B cell (primary cell): ENCODE measurements around the gene RARA. TPM values are rescaled to one million over a fixed set of nuclear protein-coding genes. Genes with fewer than 3 reads are reported as not detected.

Experiments
- ATAC-seq: fragments of 200-7000 bp; cut with Tn5 transposase; one replicate; pipeline ENCODE4 v1.10.0; 2021; ENCODE audit warnings: low read depth, mild to moderate bottlenecking, moderate number of reproducible peaks, moderate library complexity
- CTCF ChIA-PET: fragments of 350-600 bp; sonication (Branson Sonifier 250); formaldehyde crosslinking; loops from one replicate; lab custom pipeline; 2021; ENCODE audit warnings: antibody characterized with exemption, inconsistent platforms; lab: Charles Lee
- POLR2A ChIA-PET: fragments of 350-600 bp; sonication (Branson Sonifier 250); formaldehyde crosslinking; loops from one replicate; lab custom pipeline; 2021; ENCODE audit warnings: antibody characterized with exemption; lab: Charles Lee
- DNase-seq: peaks from one replicate; pipeline ENCODE4 v3.0.0; 2013
- H2AFZ ChIP-seq: 2 replicates; pipeline ENCODE4 v1.6.1; 2012; ENCODE audit warnings: mild to moderate bottlenecking, low read depth, low read length; ENCODE audit not compliant: insufficient read depth, poor library complexity, severe bottlenecking
- H3K27ac ChIP-seq, 2 donors: 1 replicate in 1 of 2; 2 replicates in 1 of 2; pipeline ENCODE4 v1.5.1; 2012 to 2013; ENCODE audit warnings: low read length in 2 of 2, mild to moderate bottlenecking in 2 of 2, moderate library complexity in 1 of 2
- H3K27me3 ChIP-seq, 4 experiments: fragments of 200-600 bp in 1 of 4; sonication (generic) in 1 of 4; replicated peaks in 1 of 4; 1 replicate in 2 of 4; 2 replicates in 2 of 4; pipeline versions ENCODE4 v1.6.1 to v1.7.0; 2013 to 2016; ENCODE audit warnings: low read length in 3 of 4, mild to moderate bottlenecking in 2 of 4, mixed read lengths in 1 of 4, moderate library complexity in 1 of 4; ENCODE audit not compliant: insufficient read depth in 4 of 4, control insufficient read depth in 3 of 4; ENCODE audit errors: control extremely low read depth in 1 of 4
- H3K36me3 ChIP-seq, 2 experiments: replicated peaks in 1 of 2; 1 replicate in 1 of 2; 2 replicates in 1 of 2; pipeline versions ENCODE4 v1.6.1 to v1.7.1; 2013; ENCODE audit warnings: low read length in 1 of 2; ENCODE audit not compliant: insufficient read depth in 2 of 2, control insufficient read depth in 1 of 2; ENCODE audit errors: control extremely low read depth in 1 of 2, extremely low read depth in 1 of 2
- H3K4me1 ChIP-seq, 2 donors: fragments of 200-600 bp in 1 of 2; sonication (generic) in 1 of 2; 1 replicate in 1 of 2; 2 replicates in 1 of 2; pipeline versions ENCODE4 v1.5.1 to v1.6.1; 2013 to 2017; ENCODE audit warnings: low read length in 2 of 2; ENCODE audit not compliant: control insufficient read depth in 2 of 2, insufficient read depth in 2 of 2
- H3K4me2 ChIP-seq: replicated peaks from 2 replicates; pipeline ENCODE3; 2012; ENCODE audit warnings: mild to moderate bottlenecking, low read depth, low read length; ENCODE audit not compliant: poor library complexity, severe bottlenecking
- H3K4me3 ChIP-seq, 5 experiments: fragments of 200-600 bp in 1 of 5; sonication (generic) in 1 of 5; 1 replicate in 3 of 5; 2 replicates in 2 of 5; pipeline versions ENCODE4 v1.5.1 to v1.7.0; 2011 to 2016; ENCODE audit warnings: low read length in 4 of 5, mild to moderate bottlenecking in 4 of 5, low read depth in 2 of 5, control low read depth in 1 of 5, moderate library complexity in 1 of 5; ENCODE audit not compliant: insufficient read depth in 1 of 5; ENCODE audit errors: control extremely low read depth in 1 of 5, extremely low read depth in 1 of 5
- H3K79me2 ChIP-seq: fragments of 200-600 bp; sonication (generic); one replicate; pipeline ENCODE4 v1.6.0; 2016; ENCODE audit warnings: low read length; ENCODE audit not compliant: control insufficient read depth, insufficient read depth
- H3K9ac ChIP-seq: fragments of 200-600 bp; sonication (generic); 2 replicates; pipeline ENCODE4 v1.6.1; 2017; ENCODE audit warnings: mild to moderate bottlenecking, low read length, moderate library complexity
- H3K9me3 ChIP-seq, 3 donors: one replicate each; pipeline versions ENCODE4 v1.6.1 to v1.7.1; 2013; ENCODE audit warnings: low read length in 2 of 3; ENCODE audit not compliant: control insufficient read depth in 2 of 3, insufficient read depth in 1 of 3; ENCODE audit errors: control extremely low read depth in 1 of 3
- H4K20me1 ChIP-seq: 2 replicates; pipeline ENCODE4 v1.6.0; 2012; ENCODE audit warnings: mild to moderate bottlenecking, low read length; ENCODE audit not compliant: insufficient read depth, control insufficient read depth, poor library complexity, severe bottlenecking
- H3K27ac Mint-ChIP-seq: one replicate; pipeline ENCODE4 v1.8.0; 2021; ENCODE audit warnings: mixed read lengths
- H3K27me3 Mint-ChIP-seq: one replicate; pipeline ENCODE4 v1.8.0; 2021; ENCODE audit warnings: mixed read lengths
- H3K4me1 Mint-ChIP-seq: one replicate; pipeline ENCODE4 v1.8.0; 2021; ENCODE audit warnings: mixed read lengths
- H3K4me3 Mint-ChIP-seq: one replicate; pipeline ENCODE4 v1.8.0; 2021; ENCODE audit warnings: mixed read lengths
- H3K9me3 Mint-ChIP-seq: one replicate; pipeline ENCODE4 v1.8.0; 2022; ENCODE audit warnings: mixed read lengths; ENCODE audit not compliant: insufficient read depth
- CTCF ChIP-seq: fragments of 200-600 bp; IDR thresholded peaks from one replicate; pipeline ENCODE4 v1.8.0; 2022; ENCODE audit warnings: antibody characterized with exemption, mild to moderate bottlenecking
- EZH2 ChIP-seq: IDR thresholded peaks from 2 replicates; pipeline ENCODE4 v1.6.1; 2012; ENCODE audit warnings: borderline replicate concordance, low read depth, mild to moderate bottlenecking, moderate library complexity, low read length; ENCODE audit not compliant: insufficient read depth, poor library complexity, severe bottlenecking
- WGBS: methylation state at CpG from one replicate; pipeline ENCODE4 v1.1.5; 2013; ENCODE audit warnings: missing lambda C conversion rate; ENCODE audit not compliant: insufficient coverage; 5-methylcytosine and 5-hydroxymethylcytosine counted together
- intact Hi-C: fragments of 100-400 bp; cut with micrococcal nuclease; formaldehyde crosslinking; loops from one replicate; pipeline ENCODE4 v1.10.0; 2022
- polyA plus RNA-seq: library from polyadenylated mRNA; depleted of rRNA; stranded (reverse); fragments of >200 nt; gene quantifications from 2 replicates; pipeline ENCODE4 v1.2.3, GENCODE V29; 2012
- total RNA-seq, 2 donors: library from RNA; stranded (reverse); fragments of 120-200 nt in 1 of 2; gene quantifications; 1 replicate in 1 of 2; 2 replicates in 1 of 2; pipeline versions ENCODE4 v1.2.3 to v1.2.4, GENCODE V29; 2013 to 2022

The RARA gene
- total and polyA plus RNA-seq, 2 donors (not counting 1 experiment from before 2014, with no cell fraction given): 20.7 to 86.2 TPM

GRCh38 chr17:40310882-40311391 lies 2.0 kb downstream of the RARA start:
- Mint-ChIP-seq H3K27ac (peak overlapping the region; percentile 41), H3K4me1 (peaks cover 22% of the 10 kb centered on the region), H3K9me3 (no peaks in the 10 kb centered on the region), H3K27me3 (no peaks in the 10 kb centered on the region), H3K4me3 (no peak overlapping the region)
- H3K9ac ChIP-seq: no peak overlapping the region
- no peak for TF ChIP-seq CTCF
- no peak for TF ChIP-seq EZH2
- intact Hi-C loops: no loop called here
- no peaks in the 10 kb centered on the region for H3K36me3 ChIP-seq
- no peaks in the 10 kb centered on the region for H4K20me1 ChIP-seq
- CTCF ChIA-PET: interaction anchor here (0.5 to 30.5 kb wide), 14 partner anchors 8 to 1338 kb away, joined by 3 to 871 read pairs (median 4); partner anchors contain the start of genes CASC3 and GJD3
- no peak overlapping the region for H3K27ac ChIP-seq
- 79% methylated on average over 2 of the region's 7 CpGs for WGBS
- POLR2A ChIA-PET: interaction anchor here (0.5 to 1.4 kb wide), 2 partner anchors 37 to 1411 kb away, joined by 3 to 7 read pairs; no protein-coding TSS in a partner anchor
- no peaks in the 10 kb centered on the region for H3K27me3 ChIP-seq
- H3K4me1 ChIP-seq: peaks cover 55 to 61% of the 10 kb centered on the region in 2 donors
- H3K4me2 ChIP-seq: peak overlapping the region; percentile 45
- DNase-seq (peak; percentile 58), ATAC-seq (no peak)
- no peak overlapping the region for H2AFZ ChIP-seq
- H3K79me2 ChIP-seq: peaks cover 6% of the 10 kb centered on the region
- no peak overlapping the region for H3K4me3 ChIP-seq
- H3K9me3 ChIP-seq: no peaks in the 10 kb centered on the region

DNA sequence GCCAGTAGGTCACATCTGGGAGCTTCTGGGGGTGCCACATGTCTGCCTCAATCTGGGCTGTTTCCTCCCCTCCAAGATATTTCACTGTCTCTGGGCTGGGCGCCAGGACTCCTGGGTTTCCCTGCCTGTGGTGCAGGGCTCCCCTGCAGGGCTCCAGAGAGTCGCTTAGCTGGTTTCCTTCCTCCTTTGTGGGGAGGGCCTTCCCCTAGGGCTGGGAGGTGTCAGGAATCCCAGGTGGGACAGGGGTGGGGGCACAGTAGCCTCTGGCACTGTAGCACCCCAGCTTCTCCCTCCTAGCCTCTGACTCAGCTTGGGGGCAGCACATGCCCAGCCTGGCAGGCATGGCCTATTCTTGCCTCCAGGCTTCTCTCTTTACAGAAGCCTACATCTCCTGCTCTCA lies 2.6 kb downstream of the RARA start:
- Mint-ChIP-seq H3K4me3 (peak overlapping the region; percentile 23), H3K27ac (peak overlapping the region; percentile 41), H3K4me1 (peaks cover 28% of the 10 kb centered on the region), H3K9me3 (no peaks in the 10 kb centered on the region), H3K27me3 (no peaks in the 10 kb centered on the region)
- Histone ChIP-seq H2AFZ (no peak overlapping the region), H3K36me3 (no peaks in the 10 kb centered on the region), H3K79me2 (peaks cover 6% of the 10 kb centered on the region), H3K9me3 (no peaks in the 10 kb centered on the region), H4K20me1 (no peaks in the 10 kb centered on the region), H3K27ac (no peak overlapping the region), H3K4me1 (peaks cover 55 to 67% of the 10 kb centered on the region in 2 donors), H3K4me3 (no peak overlapping the region), H3K27me3 (no peaks in the 10 kb centered on the region), H3K9ac (no peak overlapping the region), H3K4me2 (peak overlapping the region; percentile 45)
- no peak for ATAC-seq
- intact Hi-C loops: no loop called here
- ChIA-PET CTCF (interaction anchor here (0.5 to 30.5 kb wide), 9 partner anchors 8 to 1338 kb away, joined by 3 to 871 read pairs (median 4); partner anchors contain the start of genes CASC3 and GJD3), POLR2A (interaction anchor here (0.5 to 1.4 kb wide), 2 partner anchors 36 to 1412 kb away, joined by 3 to 7 read pairs; no protein-coding TSS in a partner anchor)
- no CpG with 5 or more reads among the region's 2 CpGs for WGBS
- TF ChIP-seq EZH2 (no peak), CTCF (no peak)
- no peak for DNase-seq
